Measurements from ENCODE around the gene GGACT.

The GGACT gene

DNA sequence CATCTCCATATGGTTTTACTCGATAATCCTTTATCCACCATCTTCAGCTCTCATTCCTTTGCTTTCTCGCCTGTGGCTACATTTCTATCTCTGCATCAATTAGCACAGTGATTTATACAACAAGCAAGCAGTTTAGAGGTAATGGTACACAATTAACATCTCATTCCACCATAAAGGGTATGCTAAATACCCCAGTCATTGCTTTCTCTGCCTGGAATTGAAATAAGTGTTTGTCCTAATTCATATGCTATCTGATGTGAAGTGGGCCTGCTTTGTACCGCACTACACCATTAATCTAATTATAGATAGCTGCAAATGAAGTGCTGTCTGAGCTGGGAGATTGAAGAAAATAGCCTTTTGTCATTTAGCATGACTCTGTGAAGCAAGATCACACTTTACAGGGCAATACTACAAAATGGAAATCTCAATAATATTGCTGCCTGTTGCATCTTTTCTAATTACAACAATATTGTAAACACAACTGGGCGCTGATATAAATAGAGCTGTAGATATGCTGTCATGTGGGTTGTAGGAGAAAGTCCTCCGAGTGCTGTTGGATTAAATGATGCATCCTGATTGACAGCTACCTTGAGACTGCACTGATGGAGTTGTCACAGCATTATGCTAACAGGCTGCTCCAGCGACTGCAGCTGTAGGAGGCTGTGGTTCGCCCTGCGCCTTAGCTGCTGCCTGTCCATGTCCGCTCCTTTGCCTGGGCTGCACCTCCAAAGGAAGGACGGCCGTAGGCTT lies 78.2 kb downstream of the GGACT start:
- no peak for FAIRE-seq

DNA sequence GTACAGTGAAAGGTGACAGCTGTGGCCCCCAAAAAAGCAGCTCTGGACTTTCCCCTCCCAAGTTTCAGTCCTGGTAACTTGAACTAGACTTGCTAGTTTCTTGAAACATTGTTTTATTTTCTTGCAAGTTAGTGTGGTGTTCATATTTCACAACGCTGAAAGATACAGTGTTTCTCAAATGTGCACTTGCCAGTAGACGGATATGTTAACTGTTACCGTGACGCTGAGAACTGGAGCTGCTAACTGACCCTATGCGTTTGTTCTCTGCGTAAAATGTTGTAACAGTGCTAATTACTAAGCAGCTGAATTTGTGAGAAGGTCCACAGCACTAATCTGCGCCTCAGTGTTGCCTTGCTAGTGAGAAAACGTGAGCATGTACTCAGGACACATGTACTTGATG lies 79.6 kb downstream of the GGACT start:
- no peak for FAIRE-seq

DNA sequence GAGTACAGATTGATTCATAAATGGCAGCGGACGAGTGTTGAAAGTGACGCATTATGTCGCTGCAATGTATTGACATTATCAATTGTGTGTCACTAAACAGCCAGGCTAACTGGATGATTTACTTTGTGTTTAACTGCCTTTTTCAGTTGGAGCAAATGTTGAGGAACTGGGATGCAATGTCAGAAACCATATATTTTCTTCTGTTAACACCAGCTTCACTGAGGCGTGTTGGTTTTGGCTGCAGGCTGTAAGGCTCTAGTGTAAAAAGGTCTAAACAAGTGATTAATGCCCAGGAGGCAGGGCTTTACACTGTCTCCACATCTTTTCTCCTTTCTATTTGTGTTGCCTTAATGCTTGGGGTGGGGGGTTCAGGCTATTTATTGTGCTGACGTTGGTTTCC lies 80.1 kb downstream of the GGACT start:
- peak; percentile 83 for FAIRE-seq

DNA sequence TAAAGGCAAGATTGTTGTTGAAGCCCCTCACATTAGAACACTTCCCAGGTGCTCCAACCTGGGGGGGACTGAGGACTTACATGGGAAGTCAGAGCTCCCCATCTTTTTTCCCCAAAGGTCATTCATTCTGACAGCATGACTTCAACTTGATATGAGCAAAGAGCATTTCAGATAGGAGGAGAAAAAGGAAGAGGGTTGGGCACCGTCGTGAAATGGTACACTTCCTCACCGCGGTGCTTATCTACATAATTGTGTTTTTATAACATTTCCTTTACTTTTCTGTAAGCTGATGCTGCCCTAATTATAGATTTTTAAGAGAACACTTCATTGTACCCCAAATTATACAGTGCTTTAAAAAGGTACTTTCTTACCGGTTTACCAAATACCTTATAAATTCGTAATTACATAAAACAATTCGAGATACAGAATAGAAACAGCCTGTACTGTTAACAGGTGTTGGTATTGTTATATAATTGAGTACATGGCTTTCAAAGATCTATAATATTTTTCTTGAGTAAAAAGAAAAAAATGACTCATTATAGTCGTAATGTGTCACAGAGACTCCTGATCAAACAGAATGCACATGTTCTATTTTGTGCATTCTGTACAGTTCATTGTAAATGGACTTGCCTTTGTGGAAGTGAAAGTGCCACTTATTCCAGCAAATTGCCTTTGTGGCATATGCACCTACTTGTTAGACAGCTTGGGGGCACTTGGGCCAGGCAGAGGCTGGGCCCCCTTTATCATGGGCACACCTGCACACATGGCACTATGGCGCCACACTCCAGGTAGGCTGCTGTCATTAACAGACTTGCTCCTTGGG lies 81.8 kb downstream of the GGACT start:
- no peak for FAIRE-seq

DNA sequence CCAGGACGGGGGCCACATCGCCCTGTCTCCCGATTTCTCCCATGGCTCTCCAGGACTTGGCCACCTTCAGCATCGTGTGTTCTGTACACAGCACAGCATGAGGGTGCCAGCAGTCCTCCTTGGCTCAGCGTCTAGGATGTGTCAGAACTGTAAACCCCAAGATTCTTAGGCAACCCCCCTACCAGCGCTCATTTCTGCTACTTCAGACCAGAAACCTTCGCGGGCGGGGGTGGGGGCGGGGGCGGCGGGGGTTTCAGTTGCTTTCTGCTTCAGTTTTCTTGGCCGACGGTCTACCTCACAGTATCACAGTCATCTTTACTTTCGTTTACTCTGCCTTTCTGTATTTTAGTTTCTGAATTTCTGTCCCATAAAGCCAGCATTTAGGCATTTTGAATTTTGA lies 82.4 kb downstream of the GGACT start:
- no peak for FAIRE-seq

DNA sequence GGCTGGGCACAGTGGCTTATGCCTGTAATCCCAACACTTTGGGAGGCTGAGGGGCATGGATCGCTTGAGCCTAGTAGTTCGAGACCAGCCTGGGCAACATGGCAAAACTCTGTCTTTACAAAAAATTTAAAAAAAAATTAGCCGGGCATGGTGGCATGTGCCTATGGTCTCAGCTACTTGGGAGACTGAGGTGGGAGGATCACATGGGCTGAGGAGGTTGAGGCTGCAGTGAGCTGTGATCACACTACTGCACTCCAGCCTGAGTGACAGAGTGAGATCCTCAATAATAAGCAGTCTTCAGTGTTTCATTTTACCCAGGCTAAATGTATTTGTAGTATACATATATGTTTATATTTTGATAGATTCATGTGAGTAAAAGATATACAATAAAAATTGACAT lies 85.0 kb downstream of the GGACT start:
- FAIRE-seq: no peak

DNA sequence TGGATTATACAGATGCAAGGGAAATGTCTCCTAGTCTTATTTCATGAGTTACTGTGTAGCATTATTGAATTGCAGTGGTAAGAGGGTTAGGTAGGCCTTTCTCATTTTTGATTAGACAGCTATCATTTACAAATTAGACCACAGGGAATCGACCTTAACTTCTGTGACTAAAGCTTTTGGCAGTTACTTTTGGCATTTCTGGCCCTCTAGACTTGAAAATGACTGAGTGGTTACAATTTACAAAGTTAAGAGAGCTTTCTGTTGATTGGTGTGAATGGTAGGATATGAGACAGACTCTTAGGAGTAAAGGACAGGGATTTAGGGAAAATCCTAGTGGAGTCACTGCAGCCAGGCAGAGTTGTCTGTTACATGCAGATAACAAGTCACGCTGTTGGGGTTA lies 86.1 kb downstream of the GGACT start:
- no peak for FAIRE-seq

DNA sequence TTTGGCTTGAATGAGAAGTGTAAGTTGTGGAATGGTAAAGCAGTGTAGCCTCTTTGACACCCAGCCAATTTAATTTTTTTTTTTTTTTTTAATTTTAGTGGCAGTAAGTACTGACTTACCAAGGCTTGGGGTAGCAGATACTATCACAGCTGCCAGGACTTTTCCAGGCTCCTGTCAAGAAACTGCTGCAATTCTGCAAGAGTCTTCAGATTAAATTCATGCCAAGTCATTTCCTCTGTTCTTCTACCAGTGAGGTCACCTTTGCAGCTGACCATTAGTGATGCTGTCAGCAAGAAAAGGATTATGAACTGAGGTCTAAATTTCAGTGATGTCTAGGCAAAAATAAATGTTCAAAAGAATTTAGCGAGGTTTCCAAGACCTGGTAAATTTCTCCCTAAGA lies 91.2 kb downstream of the GGACT start:
- FAIRE-seq: no peak

DNA sequence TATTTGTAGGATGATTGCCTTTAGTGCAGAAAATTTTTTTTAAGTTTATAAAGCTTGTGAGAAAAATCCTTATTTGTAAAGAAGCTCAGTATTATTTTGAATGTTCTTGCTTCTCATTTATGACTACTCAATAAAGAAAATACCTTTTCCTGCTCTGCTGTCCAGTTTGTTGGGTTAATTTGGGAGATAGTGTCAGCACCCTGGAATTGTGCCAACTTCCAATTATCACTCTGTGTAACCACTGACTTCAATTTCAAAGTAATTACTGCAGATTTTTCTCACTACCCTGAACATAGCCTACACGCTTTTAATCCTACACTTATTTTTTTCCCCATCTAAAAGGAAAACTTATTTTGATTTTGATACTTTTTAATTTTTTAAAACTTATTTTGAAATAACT lies 93.1 kb downstream of the GGACT start:
- FAIRE-seq: no peak

DNA sequence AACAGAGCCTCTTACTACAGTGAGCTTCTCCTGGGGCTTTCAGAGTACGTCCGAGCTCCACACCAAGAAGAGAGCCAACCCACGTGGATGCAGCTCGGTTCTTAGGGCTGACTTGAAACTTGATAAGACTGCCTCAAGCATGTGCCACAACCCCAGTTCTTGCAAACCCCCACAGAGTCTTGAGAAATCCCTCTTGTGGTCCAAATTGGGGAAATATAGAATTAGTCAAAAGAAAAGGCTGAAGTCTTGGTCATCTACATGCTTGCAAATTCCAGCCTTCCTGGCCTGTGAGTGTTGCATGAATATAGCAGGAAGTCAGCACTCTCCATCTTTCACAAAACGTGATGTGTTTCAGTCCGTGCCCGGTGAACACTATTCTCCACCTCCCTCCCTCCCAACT lies 95.2 kb downstream of the GGACT start:
- no peak for FAIRE-seq

DNA sequence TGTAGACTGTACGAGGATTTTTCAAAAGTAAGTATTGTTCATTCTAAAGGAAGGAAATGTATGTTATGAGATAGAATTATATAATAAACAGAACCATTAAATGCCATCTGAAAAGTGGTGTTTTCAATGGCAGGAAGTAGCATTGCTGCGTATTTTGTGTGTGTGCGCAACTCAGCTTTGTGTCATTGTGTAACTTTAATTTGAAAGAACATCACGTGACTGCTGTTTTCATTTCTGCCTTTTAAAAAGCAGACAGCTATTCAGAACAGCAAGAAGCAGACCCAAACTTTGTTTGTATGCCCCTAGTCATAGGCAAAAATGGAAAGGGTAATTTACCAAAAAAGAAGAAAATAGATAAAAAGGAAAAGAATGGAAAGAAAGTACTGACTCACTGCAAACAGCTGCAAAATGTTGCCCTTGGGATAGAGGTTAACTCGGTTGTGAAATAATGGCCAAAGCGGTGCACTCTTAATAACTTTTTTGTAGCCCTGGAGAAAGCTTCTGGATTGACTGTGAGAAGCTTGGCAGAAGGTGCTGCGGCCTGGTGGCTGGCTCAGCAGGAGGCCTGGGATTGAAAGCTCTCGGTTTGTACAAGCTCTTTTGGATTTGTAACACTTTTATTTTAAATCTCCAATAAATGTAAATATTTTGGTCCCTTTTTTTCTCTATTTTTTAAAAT lies 97.3 kb downstream of the GGACT start:
- FAIRE-seq: no peak

DNA sequence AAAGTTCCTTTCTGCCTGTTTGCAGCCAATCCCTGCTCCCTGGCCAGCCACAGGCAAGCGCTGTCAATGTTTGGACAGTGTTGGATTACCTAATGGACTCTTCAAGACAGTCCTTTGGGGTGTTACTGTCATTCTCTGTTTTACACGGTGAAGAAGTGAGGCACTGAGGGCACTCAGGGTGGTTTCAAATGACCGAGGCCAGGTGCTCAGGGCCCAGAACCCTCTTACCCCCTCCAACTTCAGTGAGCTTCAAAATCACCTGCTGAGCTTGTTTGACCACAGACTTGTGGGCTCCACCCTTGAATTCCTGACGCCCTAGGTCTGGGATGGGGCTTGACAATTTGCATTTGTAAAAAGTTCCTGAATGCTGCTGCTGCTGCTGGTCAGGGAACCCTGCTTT lies 97.9 kb downstream of the GGACT start:
- no peak for FAIRE-seq

DNA sequence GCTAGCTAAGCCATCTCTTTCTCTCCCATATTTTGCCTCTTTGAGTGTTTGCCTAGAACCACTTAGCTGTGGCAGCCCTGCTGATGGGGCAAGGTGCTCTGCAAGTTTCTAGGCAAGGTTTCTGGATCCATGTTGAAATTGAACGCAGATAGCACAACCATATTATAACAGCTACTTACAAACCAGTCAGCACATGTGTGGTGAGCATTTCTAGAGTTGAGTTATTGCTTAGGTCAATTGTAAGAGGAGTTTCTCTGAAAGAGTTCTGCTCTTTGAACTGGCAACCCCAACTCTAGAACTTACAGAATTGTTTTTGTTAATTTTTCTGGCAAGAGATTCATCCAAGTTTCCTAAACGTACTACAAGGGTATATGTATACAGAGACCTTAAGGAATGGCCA lies 103.3 kb downstream of the GGACT start:
- FAIRE-seq: no peak

DNA sequence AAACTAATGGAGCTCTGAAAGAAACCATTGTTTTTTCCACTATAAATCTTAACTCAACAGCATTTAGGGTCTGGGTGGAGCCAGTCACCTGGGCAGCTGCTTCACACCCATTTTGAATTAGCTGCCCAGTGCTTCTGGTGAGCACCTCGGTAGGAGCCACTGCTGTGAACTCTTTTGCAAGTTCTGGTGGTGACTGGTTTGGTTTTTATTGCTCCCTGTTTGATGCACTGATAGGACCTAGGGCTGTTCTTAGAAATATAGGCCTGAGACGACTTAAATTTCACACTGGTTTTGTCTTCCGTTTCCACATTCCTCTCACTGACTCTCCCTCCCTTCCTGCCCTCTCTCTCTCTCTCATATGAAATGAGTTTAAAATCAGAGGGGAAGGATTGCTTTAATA lies 103.9 kb downstream of the GGACT start:
- no peak for FAIRE-seq

DNA sequence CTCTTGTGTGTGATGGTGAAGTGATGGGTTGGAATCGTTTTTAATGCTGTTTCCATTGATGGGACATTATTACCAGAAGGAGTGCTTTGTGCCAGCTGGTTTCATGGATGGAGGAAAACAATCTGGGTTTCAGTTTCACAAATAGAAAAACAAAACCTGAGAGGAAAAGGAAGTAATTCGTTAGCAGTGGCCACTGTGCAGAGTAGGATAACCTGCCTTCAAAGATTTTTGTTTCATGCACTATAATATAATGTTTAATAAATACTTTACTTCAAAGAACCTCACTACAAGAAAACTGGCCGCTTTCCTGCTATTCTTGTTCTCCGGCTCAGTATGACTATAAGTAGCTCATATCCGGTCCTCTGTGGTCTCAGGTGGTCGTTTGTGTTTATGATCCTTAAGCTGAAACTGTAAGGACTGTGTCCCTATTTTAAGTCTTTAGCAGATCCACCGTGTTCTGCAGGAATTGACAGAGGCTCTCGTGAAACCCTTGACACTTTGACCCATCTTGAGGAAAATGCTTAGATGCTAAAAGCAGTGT lies 104.7 kb downstream of the GGACT start:
- no peak for FAIRE-seq

DNA sequence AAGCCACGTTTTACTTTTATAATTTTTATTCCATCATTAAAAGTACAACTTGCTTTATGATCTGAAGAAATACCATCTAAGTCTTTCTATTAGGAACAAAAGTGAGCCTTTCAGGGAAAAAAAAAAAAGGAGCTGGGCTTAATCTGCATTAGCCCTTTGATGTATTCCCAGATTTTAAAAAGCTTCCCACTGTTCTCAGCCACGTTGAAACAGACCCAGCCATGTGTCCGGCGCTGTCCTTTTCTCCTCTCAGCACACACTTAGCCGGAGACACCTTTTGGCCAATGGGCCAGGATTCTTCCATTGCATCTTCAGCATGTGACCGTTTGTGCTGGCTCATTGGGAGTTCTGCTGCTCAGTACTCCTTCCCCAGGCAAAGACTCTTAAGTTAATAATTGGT lies 105.5 kb downstream of the GGACT start:
- no peak for FAIRE-seq

DNA sequence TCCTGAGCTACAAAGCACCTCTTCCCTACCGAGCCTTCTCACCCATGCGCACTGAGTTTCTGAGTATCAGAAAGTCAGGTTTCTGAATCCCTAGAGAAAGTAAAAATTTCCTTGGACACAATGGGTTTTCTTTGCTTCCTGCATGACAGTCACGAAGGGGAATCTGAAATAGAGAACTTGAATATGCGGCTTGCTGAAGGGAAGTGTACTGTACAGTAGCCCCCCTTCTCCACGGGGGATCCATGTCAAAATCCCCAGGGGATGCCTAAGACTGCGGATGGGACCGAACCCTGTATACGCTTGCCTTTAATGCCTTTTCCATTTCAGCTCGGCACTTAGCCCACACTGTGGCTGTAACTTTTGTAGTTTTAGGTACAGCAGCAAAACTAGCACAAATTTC lies 107.9 kb downstream of the GGACT start:
- no peak for FAIRE-seq

Data from TTC549 (cell line).